HG02588 (cell line): Measurements from ENCODE around the gene PARP4.
"Not testable (repeated sequence)": the region's sequence is repeated elsewhere in the genome, so short reads cannot be mapped to it uniquely, and the experiment has no call there.

Experiments
- ATAC-seq: cut with Tn5 transposase; IDR thresholded peaks from one replicate; pipeline ENCODE4 v1.9.1; 2021; ENCODE audit warnings: mild to moderate bottlenecking, moderate library complexity; ENCODE audit not compliant: unreplicated experiment

PARP4 gene

GRCh38 chr13:24512197-24512907 lies at the start of gene PARP4:
PARP4 (minus strand) TSS chr13:24512778; CDS start chr13:24503776, 9,002 bp downstream.
- peak; percentile 72 for ATAC-seq

DNA sequence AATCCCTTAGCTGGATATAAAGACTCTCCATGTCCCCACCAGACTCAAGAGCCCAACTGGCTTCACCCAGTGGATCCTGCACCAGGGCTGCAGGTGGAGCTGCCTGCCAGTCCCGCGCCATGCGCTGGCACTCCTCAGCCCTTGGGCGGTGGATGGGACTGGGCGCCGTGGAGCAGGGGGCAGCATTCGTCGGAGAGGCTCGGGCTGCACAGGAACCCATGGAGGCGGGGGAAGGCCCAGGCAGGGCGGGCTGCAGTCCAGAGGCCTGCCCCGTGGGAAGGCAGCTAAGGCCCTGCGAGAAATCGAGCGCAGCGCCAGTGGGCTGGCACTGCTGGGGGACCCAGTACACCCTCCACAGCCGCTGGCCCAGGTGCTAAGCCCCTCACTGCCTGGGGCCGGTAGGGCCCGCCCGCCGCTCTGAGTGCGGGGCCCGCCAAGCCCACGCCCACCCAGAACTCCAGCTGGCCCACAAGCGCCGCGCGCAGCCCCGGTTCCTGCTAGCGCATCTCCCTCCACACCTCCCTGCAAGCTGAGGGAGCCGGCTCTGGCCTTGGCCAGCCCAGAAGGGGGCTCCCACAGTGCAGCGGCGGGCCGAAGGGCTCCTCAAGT lies 48.1 kb upstream of the PARP4 start:
- ATAC-seq = not testable (repeated sequence)

DNA sequence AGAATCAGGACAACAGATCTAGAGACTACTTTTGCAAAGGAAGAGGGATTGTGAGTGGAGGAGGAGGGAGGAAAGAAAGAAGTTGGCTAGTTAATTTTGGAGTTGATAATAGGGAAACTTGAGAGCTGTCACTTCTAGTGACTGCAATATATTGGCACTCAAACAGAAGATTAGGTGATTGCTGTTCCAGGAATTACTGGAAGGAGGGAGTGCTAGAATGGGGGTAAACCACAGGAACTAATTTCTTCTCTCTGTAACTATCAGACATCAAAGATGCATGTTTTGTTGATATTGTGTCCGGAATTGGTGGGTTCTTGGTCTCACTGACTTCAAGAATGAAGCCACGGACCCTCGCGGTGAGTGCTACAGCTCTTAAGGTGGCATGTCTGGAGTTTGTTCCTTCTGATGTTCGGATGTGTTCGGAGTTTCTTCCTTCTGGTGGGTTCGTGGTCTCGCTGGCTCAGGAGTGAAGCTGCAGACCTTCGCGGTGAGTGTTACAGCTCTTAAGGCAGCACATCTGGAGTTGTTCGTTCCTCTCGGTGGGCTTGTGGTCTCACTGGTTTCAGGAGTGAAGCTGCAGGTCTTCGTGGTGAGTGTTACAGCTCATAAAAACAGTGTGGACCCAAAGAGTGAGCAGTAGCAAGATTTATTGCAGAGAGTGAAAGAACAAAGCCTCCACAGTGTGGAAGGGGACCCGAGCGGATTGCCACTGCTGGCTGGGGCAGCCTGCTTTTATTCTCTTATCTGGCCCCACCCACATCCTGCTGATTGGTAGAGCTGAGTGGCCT lies 47.0 kb upstream of the PARP4 start:
- not testable (repeated sequence) for ATAC-seq

- ATAC-seq = no peak
Observed at GRCh38 chr13:24557081-24557480, 44.5 kb upstream of the PARP4 start.

GRCh38 chr13:24553892-24554291 lies 41.3 kb upstream of the PARP4 start:
- not testable (repeated sequence) for ATAC-seq

DNA sequence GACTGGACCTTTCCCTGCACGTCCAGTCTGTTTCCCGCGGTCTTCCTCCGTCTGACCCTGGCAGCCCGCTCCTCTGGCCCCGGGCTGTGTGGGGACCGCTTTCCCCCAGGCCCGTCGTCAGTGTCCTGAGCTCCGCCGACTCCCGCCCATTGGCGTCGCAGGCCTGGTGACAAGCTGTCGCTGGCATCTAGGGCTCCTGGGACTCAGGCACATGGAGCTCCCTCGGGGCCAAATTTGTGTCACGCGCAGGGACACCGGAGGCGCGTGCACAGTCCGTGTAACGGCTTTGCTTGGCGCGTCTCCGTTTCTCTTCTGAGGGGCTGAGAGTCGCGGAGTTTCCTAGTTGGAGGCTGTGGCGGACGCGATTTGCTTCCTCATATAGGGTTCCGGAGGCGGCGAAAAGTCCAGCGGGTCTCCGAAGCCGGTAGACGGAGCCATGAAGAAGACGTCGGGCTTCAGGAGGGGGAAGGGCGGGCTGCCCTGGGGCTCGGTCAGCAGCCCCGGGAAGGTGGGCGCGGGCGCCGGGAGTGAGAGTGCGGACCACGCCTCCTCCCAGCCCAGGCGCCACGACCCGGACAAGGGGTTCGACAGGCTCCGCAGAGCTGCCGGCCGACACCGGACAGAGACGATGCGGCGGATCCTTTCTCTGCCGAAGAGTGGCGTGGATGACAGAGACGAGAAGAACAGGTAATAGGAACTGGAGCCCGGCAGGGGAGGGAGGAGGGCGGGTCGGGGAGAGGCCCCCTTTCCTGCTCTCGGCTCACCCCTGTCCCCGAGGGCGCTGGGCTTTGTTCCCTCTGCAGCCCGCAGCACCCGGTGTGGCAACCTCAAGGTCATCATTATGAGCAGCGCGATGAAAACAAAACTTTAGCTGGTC lies 29.1 kb upstream of the PARP4 start:
- ATAC-seq = peak; percentile 49

DNA sequence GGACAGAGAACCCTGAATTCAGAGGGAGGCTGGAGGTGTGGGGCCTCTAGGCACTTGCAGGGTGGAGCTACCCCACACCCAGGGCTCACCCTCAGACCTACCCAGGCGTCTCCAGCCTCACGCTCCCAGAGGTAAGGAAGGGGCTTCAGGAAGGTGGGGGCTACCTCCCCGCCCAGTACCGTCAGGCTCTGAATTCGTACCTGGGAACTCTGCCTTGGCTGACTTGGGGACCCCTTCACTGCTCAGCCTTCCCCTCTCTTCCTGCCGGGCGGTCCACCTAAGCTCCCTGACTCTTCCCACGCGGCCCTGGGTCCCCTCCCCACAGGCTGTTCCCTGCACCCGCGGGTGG lies 28.5 kb upstream of the PARP4 start:
- no peak for ATAC-seq

- ATAC-seq = no peak
Observed at GRCh38 chr13:24540236-24541126, 27.9 kb upstream of the PARP4 start.

DNA sequence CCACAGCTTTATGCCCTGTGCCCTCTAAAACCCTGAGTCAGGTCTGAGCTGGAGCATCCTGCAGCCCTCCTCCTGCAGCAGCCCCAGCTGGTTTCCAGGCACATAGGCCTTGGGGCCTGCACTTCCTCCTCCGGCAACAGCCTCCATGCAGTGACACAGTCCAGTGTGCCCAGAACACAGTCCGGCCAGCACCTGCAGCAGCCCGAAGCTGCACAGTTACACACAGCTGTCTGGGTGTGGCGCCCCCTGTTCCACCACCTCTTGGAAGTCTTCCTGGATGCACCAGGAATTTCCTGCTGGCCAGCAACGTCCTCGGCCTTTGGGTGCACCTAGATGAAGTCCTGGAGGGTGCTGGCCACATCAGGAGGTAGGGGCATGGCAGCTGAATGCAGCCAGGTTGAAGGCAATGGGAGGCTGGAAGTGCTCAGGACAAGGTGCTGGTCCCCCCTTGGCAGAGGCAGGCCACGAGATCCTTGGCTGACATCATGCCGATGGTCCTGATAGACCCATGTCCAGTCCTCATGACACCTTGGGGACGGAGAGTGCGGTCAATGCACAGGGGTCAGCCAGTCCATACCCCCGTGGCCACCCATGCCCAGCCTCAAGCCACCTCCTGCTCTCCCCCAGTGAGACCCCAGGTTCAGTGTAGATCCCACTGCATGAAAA lies 27.1 kb upstream of the PARP4 start:
- no peak for ATAC-seq

GRCh38 chr13:24529478-24529877 lies 16.9 kb upstream of the PARP4 start:
- ATAC-seq = no peak

DNA sequence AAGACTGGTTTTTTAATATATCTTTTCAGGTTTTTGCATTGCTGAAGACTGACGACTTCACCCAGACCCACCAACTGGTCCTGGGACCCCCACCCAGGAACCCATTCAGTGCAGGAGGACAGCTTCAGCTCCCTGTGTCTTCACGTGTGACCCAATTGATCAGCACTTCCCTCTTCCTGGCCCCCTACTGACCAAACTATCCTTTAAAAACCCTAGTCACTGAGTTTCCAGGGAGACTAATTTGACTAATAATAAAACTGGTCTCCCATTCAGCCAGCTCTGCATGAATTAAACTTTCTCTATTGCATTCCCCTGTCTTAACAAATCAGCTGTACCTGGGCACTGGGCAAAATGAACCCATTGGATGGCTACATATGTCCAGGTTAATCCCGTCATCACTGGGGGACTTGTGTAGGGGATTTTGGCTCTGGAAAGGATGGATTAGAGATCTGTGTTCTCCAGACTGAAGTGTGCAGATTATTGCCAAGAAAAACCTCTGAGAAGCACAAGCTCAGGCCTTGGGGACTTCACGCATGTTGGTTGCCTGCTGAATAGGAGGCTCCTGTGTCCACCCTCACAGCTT lies 16.3 kb upstream of the PARP4 start:
- ATAC-seq = no peak

DNA sequence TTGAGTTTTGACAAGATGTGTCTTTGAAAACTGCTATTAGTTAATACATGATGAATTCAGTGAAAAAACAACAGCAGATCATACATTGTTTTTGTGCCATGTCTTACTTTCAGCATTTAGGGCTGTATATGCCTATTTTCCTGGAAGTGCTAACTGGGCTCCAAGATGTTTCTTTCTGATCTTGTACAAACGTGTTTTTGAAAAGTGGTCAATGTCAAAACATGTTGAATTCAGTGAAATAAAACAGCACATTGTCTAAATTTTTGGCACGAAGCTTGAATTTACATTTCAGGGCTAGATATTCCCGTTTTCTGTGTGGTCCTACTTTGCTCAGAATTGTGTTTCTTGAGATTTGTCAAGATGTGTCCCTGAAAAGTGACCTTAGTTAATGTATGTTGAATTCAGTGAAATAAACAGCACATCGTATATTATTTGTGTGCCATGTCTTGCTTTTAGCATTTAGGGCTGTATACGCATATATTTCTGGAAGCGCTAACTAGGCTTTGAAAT lies 14.7 kb upstream of the PARP4 start:
- no peak for ATAC-seq

DNA sequence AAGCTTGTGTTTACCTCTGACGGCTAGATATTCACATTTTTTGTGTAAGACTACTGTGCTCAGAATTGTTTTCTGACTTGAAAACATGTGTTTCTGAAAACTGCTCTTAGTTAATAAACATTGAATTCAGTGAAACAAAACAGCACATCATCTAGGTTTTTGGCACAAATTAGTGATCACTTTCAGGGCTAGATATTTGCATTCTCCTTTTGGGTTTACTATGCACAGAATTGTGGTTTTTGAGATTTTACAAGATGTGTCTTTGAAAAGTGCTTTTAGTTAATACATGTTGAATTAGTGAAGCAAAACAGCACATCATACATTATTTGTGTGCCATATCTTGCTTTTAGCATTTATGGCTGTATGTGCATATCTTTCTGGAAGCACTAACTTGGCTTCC lies 8.2 kb upstream of the PARP4 start:
- ATAC-seq = no peak

- no peak for ATAC-seq
Observed at GRCh38 chr13:24516919-24517318, 4.3 kb upstream of the PARP4 start.

DNA sequence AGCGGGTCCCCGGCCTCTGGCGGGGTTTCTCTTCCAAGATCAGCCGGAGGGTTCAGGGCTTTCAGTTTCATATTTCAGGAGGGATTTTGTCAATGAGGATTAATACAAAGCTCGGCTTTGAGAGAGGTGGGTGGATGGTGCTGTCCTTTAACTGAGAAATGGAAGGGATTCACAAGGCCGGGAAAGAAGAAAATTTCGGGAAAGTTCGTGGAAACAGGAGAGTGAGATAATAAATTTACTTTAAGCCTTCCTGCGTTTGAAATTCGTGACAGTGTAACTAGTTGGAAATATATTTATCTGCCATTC lies 283 bp upstream of the PARP4 start:
- ATAC-seq = no peak

DNA sequence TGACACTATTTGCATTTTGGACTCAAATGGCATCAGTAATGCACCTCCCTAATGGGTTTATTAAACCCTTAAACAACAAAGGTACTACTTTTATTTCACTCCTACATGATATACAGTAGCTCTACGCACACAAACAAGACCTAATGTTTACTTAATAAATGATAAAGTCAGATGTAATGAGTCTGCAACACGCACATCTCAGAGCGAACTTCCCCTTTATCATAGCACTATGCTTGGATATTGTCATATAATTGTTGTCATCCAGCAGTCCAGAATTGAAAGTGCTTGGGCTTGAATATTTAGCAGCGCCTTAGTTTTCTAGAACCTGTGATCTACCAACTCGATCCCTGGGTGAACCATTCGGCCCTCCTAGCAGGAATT lies 772 bp downstream of the PARP4 start:
- peak; percentile 1 for ATAC-seq

DNA sequence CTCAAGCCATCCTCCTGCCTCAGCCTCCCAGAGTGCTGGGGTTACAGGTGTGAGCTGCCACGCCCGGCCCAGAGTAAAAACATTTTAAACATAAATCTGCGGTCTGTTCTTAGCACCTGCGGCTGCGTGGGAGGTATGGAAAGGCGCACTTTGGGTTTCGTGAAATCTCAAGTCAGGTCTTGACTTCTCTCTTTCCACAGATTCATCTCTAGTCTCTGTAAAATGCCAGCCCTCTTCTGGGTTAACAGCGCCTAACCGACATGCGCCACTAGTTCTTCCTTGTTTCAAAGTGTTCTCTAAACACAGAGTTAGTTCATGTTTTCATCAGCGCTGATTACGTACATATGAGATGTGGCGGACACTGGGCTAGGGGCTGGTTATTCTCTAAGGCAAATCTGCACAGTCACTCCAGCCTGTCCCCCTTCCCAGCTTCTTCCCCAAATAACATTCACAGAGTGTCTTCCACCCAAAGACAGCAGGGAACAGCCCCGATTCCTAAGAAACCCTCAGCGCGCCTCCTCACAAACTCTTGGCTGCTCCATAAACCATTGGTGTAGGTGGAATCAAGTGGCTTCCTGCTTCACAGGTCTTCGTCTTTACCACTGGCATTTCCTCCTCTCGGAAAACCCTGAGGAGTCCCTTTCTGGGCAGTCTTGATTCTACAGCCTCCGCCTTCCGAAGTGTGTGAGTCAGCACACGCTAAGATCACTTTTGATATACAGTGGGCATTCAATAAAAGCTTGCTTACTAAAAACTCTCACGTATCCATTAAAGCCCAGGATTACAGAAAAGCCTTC lies 1.4 kb downstream of the PARP4 start:
- ATAC-seq = peak; percentile 44

DNA sequence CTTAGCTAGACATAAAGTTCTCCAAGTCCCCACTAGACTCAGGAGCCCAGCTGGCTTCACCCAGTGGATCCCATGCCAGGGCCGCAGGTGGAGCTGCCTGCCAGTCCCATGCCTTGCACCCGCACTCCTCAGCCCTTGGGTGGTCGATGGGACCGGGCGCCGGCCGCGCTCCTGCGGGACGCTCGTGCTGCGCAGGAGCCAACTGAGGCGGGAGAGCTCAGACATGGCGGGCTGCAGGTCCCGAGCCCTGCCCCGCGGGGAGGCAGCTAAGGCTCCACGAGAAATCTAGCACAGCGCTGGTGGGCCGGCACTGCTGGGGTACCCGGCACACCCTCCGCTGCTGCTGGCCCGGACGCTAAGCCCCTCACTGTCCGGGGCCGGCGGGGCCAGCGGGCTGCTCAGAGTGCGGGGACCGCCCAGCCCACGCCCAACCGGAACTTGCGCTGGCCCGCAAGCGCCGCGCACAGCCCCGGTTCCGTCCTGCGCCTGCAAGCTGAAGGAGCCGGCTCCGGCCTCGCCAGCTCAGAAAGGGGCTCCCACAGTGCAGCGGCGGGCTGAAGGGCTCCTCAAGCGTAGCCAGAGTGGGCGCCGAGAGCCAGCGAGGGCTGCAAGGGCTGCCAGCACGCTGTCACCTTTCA lies 5.8 kb downstream of the PARP4 start:
- no peak for ATAC-seq
